ENCODE data around the gene MBD5. TPM values are rescaled to one million over a fixed set of nuclear protein-coding genes. Genes with fewer than 3 reads are reported as not detected.

MBD5 gene
- total RNA-seq, 1 experiment from 2014 or later: 8.5 TPM

GRCh38 chr2:148484066-148484465 lies 463.2 kb downstream of the MBD5 start:
- H2AFZ ChIP-seq (ENCODE audit: low read length): no peak overlapping the region
- H3K27ac ChIP-seq (ENCODE audit: low read length): no peak overlapping the region
- DNase-seq (no peak), ATAC-seq (no peak)
- CTCF ChIA-PET: no interaction called here
- POLR2A ChIA-PET (ENCODE audit: unreplicated experiment): no interaction called here
- H3K79me2 ChIP-seq (ENCODE audit: low read length): no peaks in the 10 kb centered on the region
- TF ChIP-seq EZH2phosphoT487 (IDR thresholded peaks at IDR 0.05; ENCODE audit: borderline replicate concordance, low read length) (no peak), CTCF (conservative IDR thresholded peaks at IDR 0.05; ENCODE audit: low read depth, low read length) (no peak), EZH2 (IDR thresholded peaks at IDR 0.05; ENCODE audit: low read length, unreplicated experiment) (no peak)
- no peaks in the 10 kb centered on the region for H4K20me1 ChIP-seq (ENCODE audit: low read length)
- no peaks in the 10 kb centered on the region for H3K4me1 ChIP-seq (ENCODE audit: insufficient read depth, low read length)
- H3F3A ChIP-seq (ENCODE audit: low read length, unreplicated experiment): no peaks in the 10 kb centered on the region
- H3K9me3 ChIP-seq (ENCODE audit: low read length): no peaks in the 10 kb centered on the region
- no peak overlapping the region for H3K4me3 ChIP-seq (ENCODE audit: low read length)
- H3K36me3 ChIP-seq (ENCODE audit: low read depth, low read length): no peaks in the 10 kb centered on the region
- BruUV-seq (replicated peaks): no TSS peak
- H3K9ac ChIP-seq (ENCODE audit: low read length): no peak overlapping the region
- no peaks in the 10 kb centered on the region for H3K27me3 ChIP-seq (ENCODE audit: low read length)
- no peak overlapping the region for H3K4me2 ChIP-seq (ENCODE audit: low read length)
- H3K9me2 ChIP-seq (replicated peaks; ENCODE audit: low read length): no peaks in the 10 kb centered on the region
- intact Hi-C loops (cut with micrococcal nuclease): no loop called here

GRCh38 chr2:148486655-148487054 lies 465.8 kb downstream of the MBD5 start:
- POLR2A ChIA-PET (ENCODE audit: unreplicated experiment): no interaction called here
- H3F3A ChIP-seq (ENCODE audit: low read length, unreplicated experiment): no peaks in the 10 kb centered on the region
- CTCF ChIA-PET: no interaction called here
- no peaks in the 10 kb centered on the region for H3K36me3 ChIP-seq (ENCODE audit: low read depth, low read length)
- H3K9ac ChIP-seq (ENCODE audit: low read length): no peak overlapping the region
- no peaks in the 10 kb centered on the region for H3K27me3 ChIP-seq (ENCODE audit: low read length)
- ATAC-seq (no peak), DNase-seq (no peak)
- no TSS peak for BruUV-seq (replicated peaks)
- H3K4me1 ChIP-seq (ENCODE audit: insufficient read depth, low read length): no peaks in the 10 kb centered on the region
- no peak overlapping the region for H3K27ac ChIP-seq (ENCODE audit: low read length)
- no peaks in the 10 kb centered on the region for H3K9me2 ChIP-seq (replicated peaks; ENCODE audit: low read length)
- H3K79me2 ChIP-seq (ENCODE audit: low read length): no peaks in the 10 kb centered on the region
- H3K9me3 ChIP-seq (ENCODE audit: low read length): no peaks in the 10 kb centered on the region
- H4K20me1 ChIP-seq (ENCODE audit: low read length): no peaks in the 10 kb centered on the region
- no peak overlapping the region for H2AFZ ChIP-seq (ENCODE audit: low read length)
- no peak overlapping the region for H3K4me3 ChIP-seq (ENCODE audit: low read length)
- intact Hi-C loops (cut with micrococcal nuclease): no loop called here
- H3K4me2 ChIP-seq (ENCODE audit: low read length): no peak overlapping the region
- no peak for TF ChIP-seq CTCF (conservative IDR thresholded peaks at IDR 0.05; ENCODE audit: low read depth, low read length)

GRCh38 chr2:148487439-148487838 lies 466.5 kb downstream of the MBD5 start:
- H3K36me3 ChIP-seq (ENCODE audit: low read depth, low read length): no peaks in the 10 kb centered on the region
- no peaks in the 10 kb centered on the region for H3K79me2 ChIP-seq (ENCODE audit: low read length)
- no peaks in the 10 kb centered on the region for H3K4me1 ChIP-seq (ENCODE audit: insufficient read depth, low read length)
- intact Hi-C loops (cut with micrococcal nuclease): no loop called here
- no peak overlapping the region for H3K9ac ChIP-seq (ENCODE audit: low read length)
- H3K9me2 ChIP-seq (replicated peaks; ENCODE audit: low read length): no peaks in the 10 kb centered on the region
- ATAC-seq: no peak
- no peak overlapping the region for H3K4me3 ChIP-seq (ENCODE audit: low read length)
- no TSS peak for BruUV-seq (replicated peaks)
- H3K27me3 ChIP-seq (ENCODE audit: low read length): no peaks in the 10 kb centered on the region
- ChIA-PET POLR2A (ENCODE audit: unreplicated experiment) (no interaction called here), CTCF (no interaction called here)
- H4K20me1 ChIP-seq (ENCODE audit: low read length): no peaks in the 10 kb centered on the region
- TF ChIP-seq EZH2phosphoT487 (IDR thresholded peaks at IDR 0.05; ENCODE audit: borderline replicate concordance, low read length): no peak
- no peak for TF ChIP-seq EZH2 (IDR thresholded peaks at IDR 0.05; ENCODE audit: low read length, unreplicated experiment)
- TF ChIP-seq CTCF (conservative IDR thresholded peaks at IDR 0.05; ENCODE audit: low read depth, low read length): no peak
- H3K4me2 ChIP-seq (ENCODE audit: low read length): no peak overlapping the region
- no peak for DNase-seq
- H2AFZ ChIP-seq (ENCODE audit: low read length): no peak overlapping the region
- no peaks in the 10 kb centered on the region for H3K9me3 ChIP-seq (ENCODE audit: low read length)
- no peaks in the 10 kb centered on the region for H3F3A ChIP-seq (ENCODE audit: low read length, unreplicated experiment)
- H3K27ac ChIP-seq (ENCODE audit: low read length): no peak overlapping the region
